Activated CD4-positive, CD25-positive, alpha-beta regulatory T cell treated with anti-CD3 and anti-CD28 coated beads, Interleukin-2, amount 50 U/mL, for 16 hours (primary cell): Measurements from ENCODE around the gene SLC12A1.

ENCODE experiments used
- DNase-seq: peaks from one replicate; pipeline ENCODE4 v3.0.0-alpha.2; 2020; ENCODE audit warnings: low read depth, low spot score

Gene SLC12A1

DNA sequence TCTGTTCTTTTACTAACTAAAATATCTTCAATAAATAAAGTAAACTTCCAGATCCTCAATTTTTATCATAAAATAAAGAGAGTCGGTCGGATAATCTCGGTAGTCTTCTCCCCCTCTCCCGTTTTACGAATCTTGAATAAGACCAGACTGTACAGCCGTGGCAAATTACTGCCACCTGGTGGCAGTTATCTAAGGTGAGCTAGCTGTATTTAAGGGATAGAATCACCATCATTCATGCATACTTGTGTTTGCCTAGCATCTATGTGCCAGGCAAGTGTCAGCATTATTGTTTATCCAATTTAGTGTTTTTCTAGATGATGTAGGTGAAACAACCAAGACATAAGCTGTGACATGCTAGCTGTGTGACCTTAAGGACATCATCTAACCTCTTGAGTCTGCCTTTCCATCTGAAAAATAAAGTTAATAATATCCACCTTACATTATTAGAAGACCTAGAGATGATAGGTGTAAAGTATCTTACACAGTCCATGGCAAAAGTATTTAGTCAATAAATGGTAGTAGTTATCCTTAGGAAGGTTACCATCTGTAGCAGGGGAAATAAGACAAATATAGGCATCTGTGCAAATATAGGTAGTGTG is 146.5 kb downstream of the SLC12A1 start:
- DNase-seq = peak; percentile 11
